Activated CD4-positive, alpha-beta T cell treated with anti-CD3 and anti-CD28 coated beads for 1 hour (primary cell): Measurements from ENCODE around the gene TP73.

Experiments used
- DNase-seq: peaks from one replicate; pipeline ENCODE4 v3.0.0-alpha.2; 2020

TP73 gene

DNA sequence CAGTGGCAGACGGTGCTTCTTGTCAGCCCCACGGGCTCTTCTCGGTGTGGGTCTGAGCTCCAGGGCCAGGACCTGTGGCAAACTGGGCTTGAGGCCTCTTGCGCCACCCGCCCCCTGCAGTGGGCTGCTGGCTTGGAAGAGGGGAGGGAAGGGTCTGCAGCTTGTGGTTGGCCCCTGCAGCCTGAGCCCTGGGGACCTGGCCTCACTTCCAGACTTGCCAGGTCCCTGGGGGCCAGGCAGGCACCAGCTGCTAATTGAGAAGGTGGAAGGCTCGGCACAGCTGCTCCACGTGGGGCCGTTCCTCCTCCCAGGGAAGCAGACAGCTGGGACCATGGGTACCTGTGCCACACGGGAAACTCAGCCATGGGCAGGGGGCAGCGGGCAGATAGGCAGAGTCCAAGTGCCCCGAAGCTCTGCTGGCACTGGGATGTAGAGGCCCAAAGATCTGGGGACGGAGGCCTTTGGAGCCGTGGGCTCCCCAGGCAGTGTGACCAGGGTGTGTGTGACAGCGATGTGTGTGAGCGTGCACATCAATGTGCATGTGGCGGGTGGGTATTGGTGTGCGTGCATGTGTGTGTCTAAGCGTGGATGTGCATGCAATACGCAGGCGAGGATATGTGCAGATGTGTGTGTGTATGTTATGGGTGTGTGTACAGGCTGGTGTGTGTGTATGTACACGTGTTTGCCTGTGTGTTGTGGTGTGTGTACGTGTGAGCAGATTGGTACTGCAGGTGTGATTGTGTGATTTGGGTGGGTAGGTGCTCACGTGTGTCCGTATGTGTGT is 39.3 kb downstream of the TP73 start:
- no peak for DNase-seq

DNA sequence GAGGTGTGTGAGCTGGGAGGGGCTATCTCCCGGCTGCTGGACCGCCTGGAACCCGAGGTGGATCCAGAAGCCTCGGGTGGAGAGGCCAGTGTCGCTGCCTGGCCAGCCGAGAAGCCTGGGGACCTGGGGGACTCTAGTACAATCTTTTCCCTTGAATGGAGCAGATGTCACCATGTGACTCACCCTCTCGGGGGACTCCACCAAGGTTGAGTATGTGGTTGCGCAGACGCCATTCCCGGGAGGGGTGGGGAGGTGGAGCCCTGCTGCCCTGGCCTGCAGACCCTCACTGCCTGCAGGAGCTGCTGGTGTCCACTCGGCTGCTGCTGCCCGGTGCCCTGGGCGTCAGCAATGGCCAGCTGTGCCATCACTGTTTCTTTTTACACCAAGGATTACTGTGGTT is 40.3 kb downstream of the TP73 start:
- DNase-seq: no peak

GRCh38 chr1:3693321-3693720 is 41.0 kb downstream of the TP73 start:
- no peak for DNase-seq

DNA sequence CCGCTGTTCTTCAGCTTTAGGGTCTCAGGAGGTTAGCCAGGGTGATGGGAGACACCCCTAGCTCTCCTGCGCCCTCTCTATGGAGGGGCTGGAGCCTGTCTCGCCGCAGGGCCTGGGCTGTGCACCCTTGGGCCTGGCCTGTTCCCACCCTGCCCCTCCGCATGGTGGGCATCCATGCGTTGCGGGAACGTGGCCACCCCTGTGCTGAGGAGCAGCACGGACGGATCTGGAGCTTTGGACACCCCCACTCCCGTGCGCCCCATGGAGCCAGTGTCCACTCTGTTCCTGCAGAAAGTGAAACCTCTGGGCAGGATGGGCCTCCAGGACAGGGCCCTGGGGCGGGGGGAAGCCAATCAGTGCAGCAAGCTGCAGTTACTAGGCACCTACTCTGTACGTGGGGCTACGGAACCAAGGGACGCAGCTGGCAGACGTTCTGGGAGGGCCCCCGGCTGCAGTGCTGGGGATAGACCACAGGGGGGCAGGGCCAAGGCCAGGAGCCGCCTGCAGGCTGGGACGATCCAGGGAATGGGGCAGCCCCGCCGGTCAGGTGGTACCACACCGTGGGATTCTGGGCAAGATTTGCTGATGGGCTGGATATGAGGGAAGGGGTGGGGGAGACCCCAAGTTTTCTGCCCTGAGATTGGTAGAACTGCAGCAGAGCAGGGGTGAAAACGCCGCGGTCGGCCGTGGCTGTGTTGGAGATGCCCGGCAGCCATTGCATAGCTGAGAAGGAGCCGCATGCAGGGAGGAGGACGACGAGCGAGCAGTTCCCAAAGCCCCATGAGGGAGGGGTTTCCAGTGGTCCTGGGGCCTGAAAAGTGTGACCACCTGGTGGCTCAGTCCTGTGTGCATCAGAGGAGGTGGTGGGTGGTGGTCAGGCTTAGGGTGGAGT is 43.3 kb downstream of the TP73 start:
- DNase-seq: peak; percentile 15

GRCh38 chr1:3696689-3697088 is 44.4 kb downstream of the TP73 start:
- DNase-seq: no peak

- no peak for DNase-seq
Measured at GRCh38 chr1:3697104-3697503, 44.8 kb downstream of the TP73 start.

- DNase-seq: no peak
Measured at GRCh38 chr1:3697810-3698209, 45.5 kb downstream of the TP73 start.

DNA sequence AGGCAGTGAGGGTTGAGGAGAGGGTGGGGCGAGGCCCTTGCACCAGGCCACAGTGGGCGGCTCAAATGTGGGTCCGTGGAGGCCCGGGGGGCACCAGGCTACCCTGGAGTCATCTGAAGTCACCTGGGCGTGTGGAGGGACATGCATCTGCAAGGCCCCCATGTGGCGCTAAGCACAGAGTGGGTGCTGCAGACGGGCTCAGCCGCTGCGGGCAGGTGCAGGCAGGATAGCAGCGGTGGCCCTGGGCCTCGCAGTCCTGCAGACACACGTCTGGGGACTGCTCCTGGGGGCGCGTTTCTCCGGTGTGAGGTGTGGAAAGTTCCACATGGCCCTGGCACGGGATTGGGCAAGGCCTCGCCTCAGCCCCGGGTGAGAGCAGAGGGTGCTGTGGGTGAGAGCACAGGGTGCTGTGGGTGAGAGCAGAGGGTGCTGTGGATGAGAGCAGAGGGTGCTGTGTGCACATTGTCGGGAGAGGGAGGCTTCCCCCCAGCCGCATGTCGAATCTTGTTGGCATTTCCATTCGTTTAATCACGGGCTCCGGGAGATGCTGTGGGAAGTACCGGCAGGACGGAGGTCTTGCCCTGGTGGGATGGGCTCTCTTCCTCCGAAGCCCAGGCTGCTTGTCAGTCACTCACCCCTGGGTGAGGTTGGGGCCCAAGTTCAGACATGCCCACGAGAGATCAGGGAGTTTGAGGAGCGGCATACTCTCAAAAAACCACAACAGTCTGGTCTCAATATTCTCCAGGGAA is 46.5 kb downstream of the TP73 start:
- DNase-seq: no peak

DNA sequence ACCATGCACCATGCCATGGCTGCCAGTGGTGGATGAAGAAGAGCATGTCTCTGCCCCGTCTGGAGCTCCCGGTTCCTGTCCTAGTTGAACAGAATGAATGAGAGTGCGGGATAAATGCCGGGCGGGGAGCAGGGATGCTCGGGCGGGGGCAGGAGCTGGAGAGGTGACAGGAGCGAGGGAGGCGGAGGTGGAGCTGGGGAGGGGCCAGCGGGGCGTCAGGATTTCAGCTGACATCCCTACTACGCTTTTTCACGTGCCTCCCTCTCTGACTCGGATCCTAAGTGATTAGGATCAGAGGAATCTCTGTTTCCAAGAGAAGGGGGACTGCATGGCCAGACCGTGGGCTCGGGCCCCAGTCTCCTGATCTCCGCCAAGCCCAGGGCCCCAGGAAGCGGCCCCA is 47.3 kb downstream of the TP73 start:
- DNase-seq: no peak

- DNase-seq: no peak
Measured at GRCh38 chr1:3700631-3701030, 48.3 kb downstream of the TP73 start.

- no peak for DNase-seq
Measured at GRCh38 chr1:3702528-3702927, 50.2 kb downstream of the TP73 start.

- DNase-seq: no peak
Measured at GRCh38 chr1:3702990-3703728, 50.8 kb downstream of the TP73 start.

- DNase-seq: no peak
Measured at GRCh38 chr1:3703786-3704371, 51.6 kb downstream of the TP73 start.

DNA sequence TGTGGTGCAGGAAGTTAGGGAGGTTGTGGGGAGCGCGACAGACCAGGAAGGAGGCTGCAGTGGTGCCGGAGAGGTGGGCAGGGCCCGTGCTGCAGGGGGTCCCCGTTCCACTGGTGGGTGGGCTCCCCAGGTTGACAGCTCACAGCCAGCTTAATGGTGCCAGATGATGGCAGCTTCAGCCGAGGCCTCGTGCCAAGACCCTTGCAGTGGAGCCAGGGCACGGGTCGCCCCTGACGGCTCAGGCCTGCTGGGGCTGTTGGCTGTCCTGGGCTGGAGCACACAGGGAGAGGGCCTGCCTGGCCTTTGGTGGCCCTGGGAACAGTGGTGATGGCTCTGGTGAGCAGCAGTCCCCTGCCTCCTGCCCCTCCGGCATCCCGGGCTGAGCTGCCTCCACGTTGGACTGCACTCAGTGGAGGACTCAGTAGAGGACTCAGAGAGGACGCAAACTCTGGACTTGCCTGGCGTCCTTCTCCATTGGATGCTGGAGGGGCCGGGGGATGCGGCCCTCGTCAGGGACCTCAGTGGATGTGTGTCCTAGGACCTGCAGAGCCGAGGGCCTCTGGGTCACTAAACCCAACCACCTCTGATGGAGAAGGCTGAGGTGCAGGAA is 53.1 kb downstream of the TP73 start:
- DNase-seq: no peak

GRCh38 chr1:3706651-3707297 is 54.5 kb downstream of the TP73 start:
- DNase-seq: no peak

DNA sequence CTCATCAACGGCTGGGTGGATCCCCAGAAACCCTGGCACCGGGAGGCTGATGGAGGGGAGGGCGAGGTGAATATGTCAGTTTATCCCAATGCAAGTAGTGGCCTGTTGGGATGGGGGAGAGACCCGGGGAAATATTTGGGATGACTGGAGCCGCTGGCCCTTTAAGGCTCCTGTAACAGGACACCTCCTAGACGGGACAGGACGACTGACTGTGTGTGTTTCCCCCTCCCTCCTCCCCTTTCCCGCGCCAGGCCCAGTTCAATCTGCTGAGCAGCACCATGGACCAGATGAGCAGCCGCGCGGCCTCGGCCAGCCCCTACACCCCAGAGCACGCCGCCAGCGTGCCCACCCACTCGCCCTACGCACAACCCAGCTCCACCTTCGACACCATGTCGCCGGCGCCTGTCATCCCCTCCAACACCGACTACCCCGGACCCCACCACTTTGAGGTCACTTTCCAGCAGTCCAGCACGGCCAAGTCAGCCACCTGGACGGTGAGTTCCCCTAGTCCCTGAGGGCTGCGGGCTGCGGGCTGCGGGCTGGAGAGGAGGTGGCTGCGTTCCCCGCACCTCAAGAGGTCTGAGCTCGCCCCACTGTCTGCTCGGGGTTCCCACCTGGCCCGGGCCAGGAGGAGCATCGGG is 55.1 kb downstream of the TP73 start:
- DNase-seq: no peak

GRCh38 chr1:3707939-3708328 is 55.6 kb downstream of the TP73 start:
- no peak for DNase-seq

DNA sequence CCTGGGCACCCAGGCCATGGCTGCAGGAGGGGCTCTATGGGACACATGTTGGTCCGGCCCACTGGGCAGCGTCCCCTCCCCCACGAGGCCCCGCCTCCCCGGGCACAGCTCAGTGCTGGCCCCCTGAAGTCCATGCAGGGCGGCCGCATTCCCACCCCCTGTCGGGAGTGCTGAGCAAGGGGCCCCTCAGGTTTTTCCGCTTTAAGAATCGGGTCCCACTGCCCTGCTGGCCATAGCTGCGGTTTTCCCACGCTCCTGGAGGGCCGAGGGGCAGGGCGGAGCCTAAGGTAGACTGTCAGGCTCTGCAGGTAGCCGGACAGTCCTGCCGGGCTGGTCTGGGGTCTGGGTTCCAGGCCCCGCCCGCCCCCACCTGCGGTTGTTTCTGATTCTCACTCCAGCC is 56.5 kb downstream of the TP73 start:
- DNase-seq: no peak

GRCh38 chr1:3710251-3710650 is 57.9 kb downstream of the TP73 start:
- no peak for DNase-seq

- no peak for DNase-seq
Measured at GRCh38 chr1:3711381-3711779, 59.1 kb downstream of the TP73 start.
